ENCODE results near the gene USF2.
A peak's percentile ranks its signal among the peaks of the same experiment; 100 is the strongest.

Gene USF2

DNA sequence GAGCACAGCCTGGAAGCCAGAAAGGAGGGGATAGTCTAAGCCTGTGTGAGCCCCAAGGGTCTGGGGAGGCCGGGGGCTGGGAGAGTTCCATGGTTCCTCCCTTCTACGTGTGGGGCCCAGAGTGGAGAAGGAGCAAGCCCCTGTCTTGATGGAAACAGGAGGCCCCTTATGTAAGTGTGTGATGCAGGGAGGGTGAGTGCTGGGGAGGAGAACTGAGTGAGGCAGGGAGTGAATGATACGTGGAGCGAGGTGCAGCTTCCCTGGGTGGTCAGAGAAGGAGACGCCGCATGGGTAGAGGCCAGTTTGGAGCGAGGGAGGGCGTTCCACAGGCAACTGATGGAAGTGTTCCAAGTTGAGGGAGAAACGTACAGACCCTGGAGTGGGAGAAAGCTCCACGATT is 39.2 kb downstream of the USF2 start:
- Mint-ChIP-seq H3K27ac (no peak overlapping the region), H3K4me1 (no peaks in the 10 kb centered on the region), H3K4me3 (no peak overlapping the region), H3K36me3 (no peaks in the 10 kb centered on the region), H3K9me3 (no peaks in the 10 kb centered on the region)
- no peak for ATAC-seq
- no peak for DNase-seq (ENCODE audit: low spot score in 2 of 2)

DNA sequence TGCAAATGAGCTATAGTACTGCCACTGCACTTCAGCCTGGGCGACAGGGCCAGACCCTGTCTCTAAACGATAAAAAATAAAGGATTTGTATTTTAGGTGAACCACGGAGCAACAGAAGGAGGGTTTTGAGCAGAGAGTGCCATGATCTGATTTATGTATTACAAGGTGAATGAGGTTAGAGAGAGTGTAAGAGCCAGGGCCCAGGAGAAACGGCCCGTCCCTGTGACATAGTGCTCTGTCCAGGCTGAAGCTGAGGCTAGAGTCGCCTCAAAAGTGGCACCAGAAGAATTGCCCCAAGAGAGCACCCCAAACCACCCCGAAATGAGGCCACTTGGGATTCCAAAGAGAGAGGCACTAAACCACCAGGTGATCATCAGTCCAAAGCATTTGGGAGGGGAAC is 40.1 kb downstream of the USF2 start:
- Mint-ChIP-seq H3K4me3 (no peak overlapping the region), H3K36me3 (no peaks in the 10 kb centered on the region), H3K27ac (peak overlapping the region; percentile 8), H3K9me3 (no peaks in the 10 kb centered on the region), H3K4me1 (no peaks in the 10 kb centered on the region)
- ATAC-seq (no peak), DNase-seq (ENCODE audit: low spot score in 2 of 2) (no peak)

DNA sequence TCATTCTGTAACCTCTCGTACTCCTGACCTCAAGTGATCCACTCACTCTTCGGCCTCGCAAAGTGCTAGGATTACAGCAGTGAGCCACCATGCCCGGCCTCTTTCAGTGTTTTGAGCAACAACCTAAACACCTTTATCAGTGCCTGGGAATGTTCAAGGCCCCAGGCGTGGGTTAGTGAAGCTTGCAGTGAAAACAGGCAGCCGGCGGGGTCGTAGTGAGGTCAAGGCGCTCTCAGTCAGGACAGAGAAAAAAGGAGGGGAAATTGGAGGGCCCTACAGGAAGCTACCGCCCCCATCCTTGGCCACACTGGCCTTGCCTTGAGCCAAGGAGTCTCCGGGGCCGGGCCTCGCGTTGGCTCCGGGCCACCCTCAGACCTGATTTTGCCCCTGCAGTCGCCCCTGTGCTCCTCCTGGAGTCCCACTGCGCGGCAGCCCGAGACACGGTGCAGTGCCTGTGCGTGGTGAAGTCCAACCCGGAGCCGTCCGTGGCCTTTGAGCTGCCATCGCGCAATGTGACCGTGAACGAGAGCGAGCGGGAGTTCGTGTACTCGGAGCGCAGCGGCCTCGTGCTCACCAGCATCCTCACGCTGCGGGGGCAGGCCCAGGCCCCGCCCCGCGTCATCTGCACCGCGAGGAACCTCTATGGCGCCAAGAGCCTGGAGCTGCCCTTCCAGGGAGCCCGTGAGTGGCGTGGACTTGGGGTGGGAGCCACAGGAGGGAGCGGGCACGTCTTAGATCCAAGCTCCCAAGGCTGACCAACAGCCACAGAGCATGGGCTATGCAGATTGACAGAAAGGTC is 40.9 kb downstream of the USF2 start:
- no peak overlapping the region for H3K27ac Mint-ChIP-seq
- H3K4me1 Mint-ChIP-seq = no peaks in the 10 kb centered on the region
- ATAC-seq = no peak
- no peak for DNase-seq (ENCODE audit: low spot score in 2 of 2)
- H3K36me3 Mint-ChIP-seq = no peaks in the 10 kb centered on the region
- H3K9me3 Mint-ChIP-seq = no peaks in the 10 kb centered on the region
- no peak overlapping the region for H3K4me3 Mint-ChIP-seq

DNA sequence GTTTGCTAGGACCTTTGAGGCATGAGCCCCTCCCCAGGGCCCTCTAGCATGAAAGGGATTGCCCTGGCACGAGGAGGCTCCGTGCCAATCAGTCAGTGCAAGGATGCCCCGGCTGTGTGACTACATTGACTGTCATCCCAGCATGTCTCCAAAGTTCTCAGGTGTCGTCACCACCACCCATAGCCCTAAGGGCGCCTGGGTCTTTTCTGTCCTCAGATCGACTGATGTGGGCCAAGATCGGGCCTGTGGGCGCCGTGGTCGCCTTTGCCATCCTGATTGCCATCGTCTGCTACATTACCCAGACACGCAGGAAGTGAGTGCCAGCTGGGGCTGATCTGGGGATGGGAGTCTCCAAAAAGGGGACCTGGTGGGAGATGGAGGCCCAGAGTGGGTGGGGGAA is 41.6 kb downstream of the USF2 start:
- Mint-ChIP-seq H3K9me3 (no peaks in the 10 kb centered on the region), H3K4me3 (no peak overlapping the region), H3K27ac (no peak overlapping the region), H3K4me1 (no peaks in the 10 kb centered on the region), H3K36me3 (no peaks in the 10 kb centered on the region)
- ATAC-seq = no peak
- no peak for DNase-seq (ENCODE audit: low spot score in 2 of 2)

DNA sequence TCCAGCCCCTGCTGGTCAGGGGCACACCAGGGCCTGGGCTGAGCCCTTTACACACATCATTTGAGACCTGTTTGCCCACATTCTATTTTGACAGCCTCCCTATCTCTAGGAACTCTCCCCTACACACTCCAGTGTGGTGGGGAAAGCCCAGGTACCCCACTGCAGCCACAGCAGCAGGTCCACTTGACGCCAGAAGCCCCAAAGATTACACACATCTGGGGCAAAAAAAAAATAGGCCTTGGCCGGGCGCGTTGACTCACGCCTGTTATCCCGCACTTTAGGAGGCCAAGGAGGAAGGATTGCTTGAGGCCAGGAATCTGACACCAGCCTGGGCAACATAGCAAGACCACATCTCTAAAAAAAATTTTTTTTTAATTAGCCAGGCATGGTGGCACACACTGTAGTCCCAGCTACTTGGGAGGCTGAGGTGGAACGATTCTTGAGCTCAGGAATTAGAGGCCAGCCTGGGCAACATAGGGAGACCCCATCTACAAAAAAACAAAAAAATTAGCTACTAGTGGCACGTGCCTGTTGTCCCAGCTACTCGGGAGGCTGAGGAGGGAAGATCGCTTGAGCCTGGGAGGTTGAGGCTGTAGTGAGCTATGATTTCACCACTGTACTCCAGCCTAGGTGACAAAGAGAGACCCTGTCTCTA is 42.2 kb downstream of the USF2 start:
- no peak for ATAC-seq
- Mint-ChIP-seq H3K9me3 (no peaks in the 10 kb centered on the region), H3K36me3 (no peaks in the 10 kb centered on the region), H3K4me3 (no peak overlapping the region), H3K27ac (peak overlapping the region; percentile 77), H3K4me1 (no peaks in the 10 kb centered on the region)
- no peak for DNase-seq (ENCODE audit: low spot score in 2 of 2)

DNA sequence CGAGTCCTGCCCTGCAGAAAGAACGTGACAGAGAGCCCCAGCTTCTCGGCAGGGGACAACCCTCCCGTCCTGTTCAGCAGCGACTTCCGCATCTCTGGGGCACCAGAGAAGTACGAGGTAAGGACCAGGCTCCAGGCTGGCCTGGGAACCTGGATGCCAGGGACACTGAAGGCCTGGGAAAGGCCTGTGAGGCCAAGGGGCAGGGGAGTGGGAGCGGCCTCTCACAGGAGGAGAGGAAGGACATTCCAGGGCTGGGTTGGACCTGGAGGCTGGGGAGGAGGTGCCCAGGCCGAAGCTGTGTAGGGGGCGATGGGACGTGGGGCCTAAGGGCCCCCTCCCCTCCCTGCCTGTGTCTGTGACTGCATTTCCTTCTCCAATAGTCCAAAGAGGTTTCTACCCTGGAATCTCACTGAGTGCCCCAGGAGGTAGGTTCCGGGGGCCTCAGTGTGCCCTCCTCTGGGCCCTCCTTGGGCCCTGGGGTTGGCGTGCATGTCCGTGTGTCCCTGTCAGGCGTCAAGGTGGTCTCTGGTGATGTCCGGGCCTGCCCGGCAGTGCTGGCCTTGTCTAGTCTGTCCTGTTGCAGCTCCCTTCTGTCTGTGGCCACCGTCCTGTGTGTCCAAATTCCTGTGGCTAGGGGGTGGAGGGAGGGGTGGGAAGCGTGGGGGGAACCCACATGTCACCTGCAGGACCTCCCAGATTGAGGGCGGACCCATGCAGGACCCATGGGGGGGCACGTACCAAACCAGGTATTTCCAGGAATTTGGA is 43.3 kb downstream of the USF2 start:
- no peaks in the 10 kb centered on the region for H3K36me3 Mint-ChIP-seq
- ATAC-seq = no peak
- no peak overlapping the region for H3K4me3 Mint-ChIP-seq

DNA sequence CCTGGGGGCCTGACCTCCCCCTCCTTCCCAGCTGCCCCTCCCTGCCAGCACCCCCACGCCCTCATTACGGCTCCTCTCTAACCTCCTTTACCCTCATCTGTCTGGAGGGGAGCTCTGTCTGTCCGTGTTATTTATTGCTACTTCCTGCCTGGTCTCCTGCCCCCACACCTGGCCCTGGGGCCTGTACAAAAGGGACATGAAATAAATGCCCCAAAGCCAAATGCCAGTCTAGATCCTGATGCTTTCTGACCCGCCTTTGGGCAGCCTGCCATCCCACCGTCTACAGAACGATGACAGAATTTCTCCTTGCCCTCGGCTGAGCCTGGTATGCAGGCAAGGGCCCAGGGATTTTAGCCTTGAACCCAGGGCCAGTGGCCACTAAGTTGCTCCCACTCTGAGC is 44.8 kb downstream of the USF2 start:
- ATAC-seq (no peak), DNase-seq (ENCODE audit: low spot score in 2 of 2) (no peak)
- H3K36me3 Mint-ChIP-seq = peaks cover 3% of the 10 kb centered on the region
- no peaks in the 10 kb centered on the region for H3K9me3 Mint-ChIP-seq
- no peak overlapping the region for H3K4me3 Mint-ChIP-seq
- peaks cover 3% of the 10 kb centered on the region for H3K4me1 Mint-ChIP-seq
- no peak overlapping the region for H3K27ac Mint-ChIP-seq

More for the DNA sequence above, 43.3 kb downstream of the USF2 start:
- no peak for DNase-seq (ENCODE audit: low spot score in 2 of 2)
- peak overlapping the region; percentile 77 for H3K27ac Mint-ChIP-seq
- no peaks in the 10 kb centered on the region for H3K9me3 Mint-ChIP-seq
- no peaks in the 10 kb centered on the region for H3K4me1 Mint-ChIP-seq

DNA sequence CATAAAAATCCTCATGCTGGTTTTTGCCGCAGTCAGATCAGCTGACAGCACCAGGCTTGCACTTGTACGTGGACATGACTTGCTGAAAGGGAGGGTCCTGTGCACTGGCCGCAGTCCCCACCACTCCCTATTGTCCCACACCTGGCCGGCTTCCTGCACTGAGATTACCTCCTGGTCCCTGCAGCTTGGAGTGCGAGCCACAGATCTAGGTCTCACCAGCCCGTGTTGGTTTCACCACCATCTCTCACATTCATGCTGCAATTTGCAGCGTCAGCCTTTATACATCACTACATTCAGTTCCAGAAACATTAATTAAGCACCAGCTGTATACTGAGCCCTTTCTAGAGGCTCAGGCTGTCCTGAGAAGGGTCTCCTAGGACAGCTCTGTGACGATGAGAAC is 45.3 kb downstream of the USF2 start:
- H3K36me3 Mint-ChIP-seq = peaks cover 4% of the 10 kb centered on the region
- no peak overlapping the region for H3K4me3 Mint-ChIP-seq
- no peaks in the 10 kb centered on the region for H3K9me3 Mint-ChIP-seq
- no peak for ATAC-seq
- DNase-seq (ENCODE audit: low spot score in 2 of 2) = no peak
- peaks cover 7% of the 10 kb centered on the region for H3K4me1 Mint-ChIP-seq
- H3K27ac Mint-ChIP-seq = no peak overlapping the region

DNA sequence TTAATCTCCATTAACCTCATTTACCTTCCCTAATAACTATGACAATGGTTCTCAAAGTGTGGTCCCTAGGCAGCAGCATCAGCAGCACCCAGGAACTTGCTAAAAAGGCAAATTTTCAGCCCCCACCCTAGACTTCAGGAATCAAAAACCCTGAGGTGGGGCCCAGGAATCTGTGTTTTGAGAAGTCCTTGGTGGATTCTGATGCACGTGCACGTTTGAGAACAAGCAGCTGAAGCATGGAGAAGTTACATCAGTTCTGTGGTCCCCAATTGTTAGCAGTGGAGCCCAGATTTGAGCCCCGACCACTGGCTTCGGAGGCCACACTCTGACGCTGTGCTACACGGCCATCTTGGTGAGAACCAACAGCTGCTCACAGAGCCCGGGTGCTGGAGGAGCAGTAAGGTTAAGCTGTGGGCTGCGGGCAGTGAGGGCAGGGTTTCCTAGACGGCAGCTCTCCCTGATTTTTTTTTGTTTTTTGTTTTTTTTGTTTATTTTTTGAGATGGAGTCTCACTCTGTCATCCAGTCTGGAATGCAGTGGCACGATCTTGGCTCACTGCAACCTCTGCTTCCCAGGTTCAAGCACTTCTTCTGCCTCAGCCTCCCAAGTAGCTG is 46.2 kb downstream of the USF2 start:
- Mint-ChIP-seq H3K4me1 (peaks cover 9% of the 10 kb centered on the region), H3K9me3 (no peaks in the 10 kb centered on the region), H3K4me3 (no peak overlapping the region)

DNA sequence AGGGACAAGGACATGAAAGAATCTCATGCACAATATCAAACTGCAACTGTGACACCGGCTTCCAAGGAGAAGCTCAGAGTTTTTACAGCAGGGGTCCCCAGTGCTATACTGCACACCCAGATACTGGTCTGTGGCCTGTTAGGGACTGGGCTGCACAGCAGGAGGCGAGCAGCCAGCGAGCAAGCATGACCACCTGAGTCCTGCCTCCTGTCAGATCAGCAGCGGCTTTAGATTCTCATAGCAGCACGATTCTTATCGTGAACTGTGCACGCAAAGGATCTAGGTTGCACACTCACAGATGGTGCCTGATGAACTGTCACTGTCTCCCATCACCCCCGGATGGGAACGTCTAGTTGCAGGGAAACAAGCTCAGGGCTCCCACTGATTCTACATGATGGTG is 47.1 kb downstream of the USF2 start:
- Mint-ChIP-seq H3K36me3 (peaks cover 4% of the 10 kb centered on the region), H3K27ac (no peak overlapping the region), H3K9me3 (no peaks in the 10 kb centered on the region), H3K4me1 (peaks cover 9% of the 10 kb centered on the region), H3K4me3 (no peak overlapping the region)
- DNase-seq (ENCODE audit: low spot score in 2 of 2) (no peak), ATAC-seq (no peak)

More for the DNA sequence above, 46.2 kb downstream of the USF2 start:
- peaks cover 4% of the 10 kb centered on the region for H3K36me3 Mint-ChIP-seq
- ATAC-seq (no peak), DNase-seq (ENCODE audit: low spot score in 2 of 2) (no peak)
- H3K27ac Mint-ChIP-seq = no peak overlapping the region

DNA sequence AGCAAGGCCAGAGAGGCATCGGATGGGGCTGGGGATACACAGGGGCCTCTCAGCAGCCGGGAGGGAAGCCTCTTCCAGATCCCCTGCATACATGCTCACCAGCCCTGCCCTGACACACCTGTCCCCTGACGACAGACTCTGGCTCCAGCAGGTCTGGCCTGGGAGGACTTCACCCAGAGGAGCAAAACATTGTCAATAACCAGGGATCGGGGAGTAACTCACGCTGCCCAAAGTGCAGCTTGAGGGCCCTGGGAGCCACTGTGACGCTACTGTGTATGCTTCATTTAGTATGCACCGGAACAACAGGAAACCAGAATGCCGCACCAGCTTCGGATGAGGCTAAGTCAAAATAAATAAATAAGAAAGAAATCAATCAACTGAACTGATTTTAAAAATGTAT is 47.8 kb downstream of the USF2 start:
- H3K4me3 Mint-ChIP-seq = no peak overlapping the region
- H3K27ac Mint-ChIP-seq = no peak overlapping the region
- peaks cover 4% of the 10 kb centered on the region for H3K36me3 Mint-ChIP-seq
- no peak for ATAC-seq
- no peak for DNase-seq (ENCODE audit: low spot score in 2 of 2)
- H3K4me1 Mint-ChIP-seq = peaks cover 9% of the 10 kb centered on the region
- H3K9me3 Mint-ChIP-seq = no peaks in the 10 kb centered on the region

DNA sequence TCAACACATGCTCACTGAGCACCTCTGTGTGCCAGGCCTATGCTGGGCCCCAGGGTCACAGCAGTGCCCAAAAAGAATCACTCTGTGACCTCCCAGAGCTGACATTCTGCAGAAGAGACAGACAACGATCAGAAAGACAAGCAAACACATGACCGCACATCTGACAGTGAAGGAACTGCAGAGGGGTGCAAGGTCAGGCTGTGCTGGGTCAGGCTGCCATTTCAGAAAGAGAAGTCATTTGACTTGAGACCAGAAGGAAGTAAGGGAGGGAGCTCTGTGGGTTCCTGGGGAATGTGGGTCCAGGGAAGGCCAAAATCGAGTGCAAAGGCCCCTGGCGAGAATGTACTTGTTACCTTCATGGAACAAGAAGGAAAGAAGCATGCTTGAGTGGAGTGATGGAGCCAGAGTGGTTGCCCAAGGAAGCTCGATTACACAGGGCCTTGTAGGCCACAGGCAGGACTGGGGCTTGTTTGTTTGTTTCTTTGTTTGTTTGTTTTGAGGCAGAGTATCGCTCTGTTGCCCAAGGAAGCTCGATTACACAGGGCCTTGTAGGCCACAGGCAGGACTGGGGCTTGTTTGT is 48.8 kb downstream of the USF2 start:
- Mint-ChIP-seq H3K4me1 (peaks cover 9% of the 10 kb centered on the region), H3K4me3 (no peak overlapping the region), H3K9me3 (peaks cover 3% of the 10 kb centered on the region), H3K36me3 (peaks cover 4% of the 10 kb centered on the region), H3K27ac (peak overlapping the region; percentile 7)
- ATAC-seq (no peak), DNase-seq (ENCODE audit: low spot score in 2 of 2) (no peak)

DNA sequence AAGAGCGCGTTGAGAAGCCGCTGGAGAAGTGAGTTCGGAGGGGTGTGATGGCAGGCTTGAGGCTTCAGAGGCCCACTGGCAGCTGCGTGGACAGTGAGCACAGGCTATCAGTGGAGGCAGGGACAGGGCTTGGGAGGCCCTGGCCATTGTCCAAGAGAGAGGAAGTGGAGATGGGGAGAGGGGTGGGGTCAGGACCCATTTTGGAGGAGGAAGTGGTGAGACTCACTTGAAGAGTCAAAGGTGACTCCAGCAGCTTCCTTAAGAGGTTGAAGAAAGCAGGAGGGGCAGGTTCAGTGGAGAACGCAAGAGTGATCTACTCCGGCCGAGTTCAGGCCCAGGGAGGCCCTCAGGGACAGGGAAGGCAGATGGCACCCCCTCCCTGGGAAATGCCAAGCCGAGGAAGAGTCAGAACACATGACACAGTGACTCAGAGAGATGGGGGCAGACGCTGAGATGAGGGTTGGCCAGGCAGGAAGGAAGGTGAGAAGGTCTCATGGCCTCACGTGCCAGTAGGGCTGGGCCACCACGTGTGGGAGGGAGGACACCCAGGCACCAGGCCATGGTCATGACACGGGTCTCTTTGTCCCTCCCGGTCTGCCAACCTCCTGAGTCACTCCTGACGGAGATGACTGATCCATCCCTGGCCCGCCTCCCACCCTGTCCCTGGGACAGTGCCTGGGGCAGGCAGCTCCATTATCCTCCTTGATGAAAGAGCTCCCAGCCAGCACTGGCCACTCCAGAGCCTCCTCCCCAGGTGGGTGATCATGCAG is 50.1 kb downstream of the USF2 start:
- H3K4me3 Mint-ChIP-seq = no peak overlapping the region
- DNase-seq (ENCODE audit: low spot score in 2 of 2) (no peak), ATAC-seq (peak; percentile 61)
- peaks cover 4% of the 10 kb centered on the region for H3K36me3 Mint-ChIP-seq
- H3K27ac Mint-ChIP-seq = peak overlapping the region; percentile 69
- peaks cover 3% of the 10 kb centered on the region for H3K9me3 Mint-ChIP-seq
- H3K4me1 Mint-ChIP-seq = peaks cover 9% of the 10 kb centered on the region

DNA sequence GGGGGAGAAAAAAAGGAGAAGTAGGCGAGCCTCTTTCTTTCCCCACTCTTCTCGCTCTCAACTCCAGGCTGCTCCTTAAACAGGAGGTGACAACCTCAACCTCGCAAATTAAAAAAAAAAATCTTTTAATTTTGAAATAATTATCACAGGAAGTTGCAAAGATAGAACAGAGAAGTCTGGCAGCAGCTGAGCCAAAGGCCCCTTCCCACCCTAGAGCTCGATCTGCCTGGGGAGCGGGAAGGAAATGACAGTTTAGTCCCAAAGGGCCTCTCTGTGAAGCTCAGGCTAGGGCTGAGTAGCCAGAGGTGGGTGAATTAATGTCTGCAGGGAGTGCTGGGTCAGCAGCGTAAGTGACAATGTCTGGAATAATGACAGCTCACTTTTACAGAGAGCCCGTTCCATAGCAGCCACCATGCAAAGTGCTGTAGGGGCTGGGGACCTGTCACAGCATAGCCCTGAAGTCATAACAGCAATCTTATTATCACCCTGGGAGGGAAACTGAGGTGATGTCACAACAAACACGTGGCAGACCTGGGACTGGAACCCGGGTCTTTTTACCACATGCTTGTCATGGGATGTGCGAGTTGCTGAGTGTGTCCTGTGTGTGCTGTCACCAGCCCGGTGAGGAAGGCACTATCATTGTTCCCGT is 51.4 kb downstream of the USF2 start:
- no peak overlapping the region for H3K4me3 Mint-ChIP-seq
- peaks cover 4% of the 10 kb centered on the region for H3K36me3 Mint-ChIP-seq
- DNase-seq (ENCODE audit: low spot score in 2 of 2) (no peak), ATAC-seq (peak; percentile 41)
- peaks cover 9% of the 10 kb centered on the region for H3K4me1 Mint-ChIP-seq
- H3K9me3 Mint-ChIP-seq = peaks cover 3% of the 10 kb centered on the region
- no peak overlapping the region for H3K27ac Mint-ChIP-seq

Data from stimulated activated effector memory CD8-positive, alpha-beta T cell treated with anti-CD3 and anti-CD28 coated beads, Interleukin-12 subunit alpha, Interleukin-12 subunit beta, amount 100 ng/mL, for 72 hours (primary cell).